ENCODE data around the gene CLCA4.
A peak's percentile ranks its signal among the peaks of the same experiment; 100 is the strongest.

Gene CLCA4

GRCh38 chr1:86546787-86547221, at the start of gene CLCA4:
TSS of gene CLCA4 (plus strand) at chr1:86547078. CDS start at chr1:86547120, 42 bp downstream.
- DNase-seq = no peak

- DNase-seq = no peak
Measured at GRCh38 chr1:86498281-86498680, 48.6 kb upstream of the CLCA4 start.

GRCh38 chr1:86499987-86500593, 46.8 kb upstream of the CLCA4 start:
- peak in 1 of 2 experiments; percentile 68 for DNase-seq

- no peak for DNase-seq
Measured at GRCh38 chr1:86500714-86501113, 46.2 kb upstream of the CLCA4 start.

- peak in 1 of 2 experiments; percentile 15 for DNase-seq
Measured at GRCh38 chr1:86502125-86502646, 44.7 kb upstream of the CLCA4 start.

- no peak for DNase-seq
Measured at GRCh38 chr1:86502721-86503405, 44.0 kb upstream of the CLCA4 start.

- DNase-seq = no peak
Measured at GRCh38 chr1:86503406-86504136, 43.3 kb upstream of the CLCA4 start.

GRCh38 chr1:86504137-86504479, 42.8 kb upstream of the CLCA4 start:
- DNase-seq = no peak

GRCh38 chr1:86504895-86505563, 41.8 kb upstream of the CLCA4 start:
- DNase-seq = no peak

- no peak for DNase-seq
Measured at GRCh38 chr1:86505564-86505902, 41.3 kb upstream of the CLCA4 start.

GRCh38 chr1:86507935-86508582, 38.8 kb upstream of the CLCA4 start:
- DNase-seq = peak in 1 of 2 experiments; percentile 30

- DNase-seq = no peak
Measured at GRCh38 chr1:86508583-86508969, 38.3 kb upstream of the CLCA4 start.

GRCh38 chr1:86515597-86515996, 31.3 kb upstream of the CLCA4 start:
- no peak for DNase-seq

- DNase-seq = no peak
Measured at GRCh38 chr1:86516335-86516734, 30.5 kb upstream of the CLCA4 start.

GRCh38 chr1:86517336-86517735, 29.5 kb upstream of the CLCA4 start:
- no peak for DNase-seq

GRCh38 chr1:86520789-86521521, 25.9 kb upstream of the CLCA4 start:
- no peak for DNase-seq

- no peak for DNase-seq
Measured at GRCh38 chr1:86521522-86521891, 25.4 kb upstream of the CLCA4 start.

- no peak for DNase-seq
Measured at GRCh38 chr1:86522240-86522639, 24.6 kb upstream of the CLCA4 start.

GRCh38 chr1:86523670-86524354, 23.1 kb upstream of the CLCA4 start:
- DNase-seq = no peak

GRCh38 chr1:86527306-86527705, 19.6 kb upstream of the CLCA4 start:
- no peak for DNase-seq

- no peak for DNase-seq
Measured at GRCh38 chr1:86530211-86530845, 16.6 kb upstream of the CLCA4 start.
